GM18868 (cell line): ENCODE data around the gene TCF15.
A peak's percentile ranks its signal among the peaks of the same experiment; 100 is the strongest.

ENCODE experiments used
- ATAC-seq: cut with Tn5 transposase; IDR thresholded peaks from one replicate; pipeline ENCODE4 v1.9.1; 2021; ENCODE audit warnings: mild to moderate bottlenecking, moderate library complexity; ENCODE audit not compliant: unreplicated experiment

The TCF15 gene, protein sequence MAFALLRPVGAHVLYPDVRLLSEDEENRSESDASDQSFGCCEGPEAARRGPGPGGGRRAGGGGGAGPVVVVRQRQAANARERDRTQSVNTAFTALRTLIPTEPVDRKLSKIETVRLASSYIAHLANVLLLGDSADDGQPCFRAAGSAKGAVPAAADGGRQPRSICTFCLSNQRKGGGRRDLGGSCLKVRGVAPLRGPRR

DNA sequence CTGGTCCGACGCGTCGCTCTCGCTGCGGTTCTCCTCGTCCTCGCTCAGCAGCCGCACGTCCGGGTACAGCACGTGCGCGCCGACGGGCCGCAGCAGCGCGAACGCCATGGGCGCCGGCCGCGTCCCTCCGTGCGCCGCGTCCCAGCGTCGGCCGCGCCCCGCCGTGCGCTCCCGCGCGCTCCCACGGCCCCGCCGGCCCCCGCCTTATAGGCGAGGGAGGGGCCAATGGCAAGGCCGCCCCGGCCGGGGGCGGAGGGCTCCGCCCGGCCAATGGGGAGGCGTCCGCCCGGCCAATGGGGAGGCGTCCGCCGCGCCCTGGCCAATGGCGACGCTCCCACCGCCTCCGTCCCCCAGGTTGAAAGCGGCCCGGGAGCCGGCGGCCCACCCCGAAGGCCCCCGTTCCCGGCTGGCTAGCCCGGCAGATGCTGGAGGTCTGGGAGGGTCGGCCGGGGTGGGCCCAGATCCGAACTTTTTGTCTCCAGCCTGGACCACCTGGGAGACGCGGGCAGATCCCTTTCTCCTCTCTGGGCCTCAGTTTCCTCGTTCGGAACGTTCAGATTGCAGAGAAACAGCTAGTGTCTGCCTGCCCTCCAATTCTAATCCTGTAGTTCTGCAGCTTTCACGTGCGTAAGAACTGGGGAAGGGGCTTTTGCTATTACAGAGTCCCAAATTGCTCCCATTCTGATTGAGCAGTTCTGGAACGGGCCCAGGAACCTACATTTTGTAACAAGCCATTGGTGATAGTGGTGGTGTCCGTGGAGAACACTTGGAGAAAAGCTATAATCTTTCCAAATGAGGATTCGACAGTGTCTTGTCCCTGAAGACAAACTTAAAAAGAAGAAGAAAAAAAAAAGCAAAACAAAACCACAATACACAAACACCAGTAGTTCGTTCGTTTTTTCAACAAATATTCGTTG is at the start of gene TCF15:
Gene TCF15 (minus strand): TSS at position 180 of the 917 bp plus-strand sequence. CDS start 72 bp downstream, at position 108.
- ATAC-seq: no peak

DNA sequence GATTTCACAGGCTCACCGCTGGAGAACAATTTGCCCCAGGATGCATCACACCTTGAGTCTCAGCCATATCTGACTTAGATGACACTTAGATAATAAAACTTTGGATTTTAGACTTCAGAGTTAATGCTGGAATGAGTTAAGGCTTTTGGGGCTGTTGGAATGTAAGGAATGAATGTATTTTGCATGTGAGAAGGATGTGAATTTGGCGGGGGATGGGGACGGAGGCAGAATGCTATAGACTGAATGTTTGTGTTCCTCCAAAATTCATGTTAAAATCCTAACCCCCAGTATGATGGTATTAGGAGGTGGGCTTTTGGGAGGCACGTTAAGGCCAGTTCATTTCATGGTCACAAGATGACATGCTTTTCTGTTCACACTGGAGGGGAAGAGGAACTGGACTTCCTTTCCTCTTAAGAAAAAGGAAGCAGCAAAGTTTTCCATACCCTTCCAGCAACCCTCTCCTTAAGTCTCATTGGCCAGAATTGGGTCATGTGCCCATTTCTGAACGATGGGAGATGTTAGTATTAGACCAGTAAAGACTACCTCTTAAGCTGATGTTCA is 48.7 kb upstream of the TCF15 start:
- no peak for ATAC-seq

DNA sequence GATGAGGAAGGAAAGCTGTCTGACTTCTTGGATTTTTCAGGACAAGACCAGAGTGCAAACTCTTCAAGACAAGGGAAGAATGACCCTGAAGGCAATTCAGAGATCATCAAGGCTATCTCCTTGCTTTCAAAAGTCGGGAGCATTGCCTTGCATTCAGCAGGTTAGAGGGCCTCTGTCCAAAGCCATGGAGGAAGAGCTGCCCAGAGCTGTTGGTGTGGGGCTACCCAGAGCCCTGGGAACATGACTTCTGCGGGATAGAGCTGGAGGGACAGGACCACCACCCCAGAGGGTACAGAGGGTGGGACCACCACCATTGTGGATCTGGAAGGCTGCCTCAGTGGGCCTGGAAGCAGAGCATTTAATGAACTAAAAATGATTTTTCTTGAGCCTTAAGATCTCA is 48.1 kb upstream of the TCF15 start:
- ATAC-seq: no peak

DNA sequence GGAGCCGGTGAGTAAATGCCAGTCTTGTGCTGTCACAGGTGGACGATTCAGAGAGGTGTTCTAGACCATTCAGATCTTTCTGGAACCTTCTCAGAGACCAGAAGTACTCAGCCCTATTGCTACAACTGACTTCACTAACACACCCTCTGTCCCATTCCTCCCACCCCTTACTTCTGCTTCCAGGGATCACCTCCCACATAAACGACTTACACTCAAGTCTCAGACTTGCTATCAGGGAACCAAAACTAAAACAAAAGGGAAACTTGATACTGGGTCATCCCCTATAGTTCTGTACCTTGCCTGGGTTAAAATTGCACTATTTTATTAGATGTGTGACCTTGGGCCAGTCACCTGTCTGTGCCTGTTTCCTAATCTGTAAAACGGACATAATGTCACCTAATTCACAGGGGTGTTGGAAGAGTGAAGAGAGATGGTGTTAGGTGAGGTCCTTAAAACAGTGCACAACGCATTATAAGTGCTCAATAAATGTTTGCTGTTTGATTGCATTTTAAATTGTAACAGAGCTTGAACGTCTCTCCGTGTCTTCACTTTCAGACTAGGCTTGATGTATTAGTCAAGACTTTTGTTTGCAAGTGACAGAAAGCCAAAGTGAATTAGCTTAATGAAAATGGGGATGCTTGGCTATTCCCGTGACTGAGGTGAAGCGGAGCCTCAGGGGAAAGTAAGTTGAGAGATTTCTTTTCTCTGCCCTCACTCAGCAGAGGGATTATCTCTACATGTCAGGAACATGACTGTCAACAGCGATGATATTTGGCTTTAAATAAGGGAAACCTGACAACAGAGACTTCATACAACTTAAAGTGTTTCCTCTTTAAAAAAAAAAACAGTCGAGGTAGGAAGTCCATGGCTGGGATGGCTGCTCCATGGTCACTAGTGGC is 45.9 kb upstream of the TCF15 start:
- ATAC-seq: no peak

DNA sequence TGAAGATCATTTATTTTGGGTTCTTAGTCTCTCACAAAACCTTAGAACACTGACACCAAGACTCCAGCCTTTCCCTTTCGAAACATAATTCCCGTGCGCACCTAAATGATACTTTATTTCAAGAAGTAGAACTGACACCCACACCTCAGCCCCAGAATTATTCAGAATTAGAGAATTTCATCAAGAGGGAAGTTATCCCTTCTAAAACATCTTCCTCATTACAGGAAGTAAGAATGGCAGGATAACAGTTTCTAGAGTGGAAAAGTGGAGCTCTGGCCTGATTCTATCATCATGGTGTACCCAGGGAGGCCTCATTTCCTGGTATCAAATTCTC is 44.3 kb upstream of the TCF15 start:
- no peak for ATAC-seq

DNA sequence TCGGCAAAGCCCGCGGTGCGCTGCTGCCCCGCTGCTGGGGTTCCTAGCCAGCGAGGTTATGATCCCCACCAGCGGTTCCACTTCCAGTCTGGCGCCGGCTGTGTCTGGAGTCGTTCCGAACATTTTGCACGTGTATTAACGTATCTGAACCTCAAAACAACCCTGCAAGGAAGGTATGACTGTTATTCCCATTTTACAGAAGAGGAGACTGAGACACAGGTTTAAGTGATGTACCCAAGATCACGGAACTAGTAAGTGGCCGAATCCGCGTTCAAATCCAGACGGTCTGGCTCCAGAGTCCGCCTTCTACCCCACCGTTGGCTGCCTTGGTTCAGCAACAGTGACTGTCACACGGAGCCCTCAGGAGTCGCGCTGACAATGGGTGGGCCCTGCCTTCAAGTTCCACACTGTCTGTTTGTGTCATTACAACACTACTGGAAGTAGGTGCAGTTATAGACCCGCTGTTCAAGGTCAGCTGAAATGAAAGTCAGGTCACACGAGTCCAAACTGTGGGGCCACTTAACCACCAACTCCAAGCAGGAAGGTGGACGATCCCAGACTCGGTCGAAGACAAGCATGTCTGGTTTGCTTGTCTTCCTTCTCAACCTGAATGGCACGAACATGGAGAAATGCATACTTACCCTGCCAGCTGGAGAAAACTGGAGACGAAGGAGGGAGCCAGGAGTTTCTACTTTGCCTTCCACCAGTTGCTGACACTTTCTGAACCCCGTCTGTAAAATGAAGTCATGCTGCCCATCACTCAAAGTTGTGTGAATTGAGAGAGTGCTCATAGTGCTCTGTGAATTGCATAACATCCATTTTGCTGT is 43.7 kb upstream of the TCF15 start:
- ATAC-seq: no peak

DNA sequence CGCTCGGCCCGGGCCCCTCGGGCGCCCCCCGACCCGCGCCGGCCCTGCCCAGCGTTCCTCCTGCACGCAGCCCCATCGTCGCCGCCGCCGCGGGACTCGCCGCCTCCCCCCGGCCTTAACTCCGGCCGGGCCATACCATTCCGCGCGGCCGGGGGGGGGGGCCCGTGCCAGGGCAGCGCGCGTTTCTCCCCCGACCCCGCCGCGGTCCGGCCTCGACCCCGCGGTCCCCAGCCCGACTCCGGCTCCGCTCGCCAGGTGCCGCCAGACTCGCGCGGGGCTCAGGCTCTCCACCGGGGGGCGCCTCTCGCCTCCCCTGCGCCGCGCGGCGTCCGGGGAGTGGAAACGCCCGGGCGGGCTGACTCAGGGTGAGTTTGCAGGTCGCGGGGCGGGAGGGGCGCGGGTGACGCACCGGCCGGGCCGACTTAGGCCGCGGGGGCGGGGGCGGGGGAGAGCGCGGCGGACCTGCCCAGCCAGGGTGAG is 43.0 kb upstream of the TCF15 start, which contains the start of gene SRXN1:
Gene SRXN1 (minus strand): TSS at position 91 of the 480 bp plus-strand sequence. CDS start 15 bp downstream, at position 76.
- peak; percentile 92 for ATAC-seq

DNA sequence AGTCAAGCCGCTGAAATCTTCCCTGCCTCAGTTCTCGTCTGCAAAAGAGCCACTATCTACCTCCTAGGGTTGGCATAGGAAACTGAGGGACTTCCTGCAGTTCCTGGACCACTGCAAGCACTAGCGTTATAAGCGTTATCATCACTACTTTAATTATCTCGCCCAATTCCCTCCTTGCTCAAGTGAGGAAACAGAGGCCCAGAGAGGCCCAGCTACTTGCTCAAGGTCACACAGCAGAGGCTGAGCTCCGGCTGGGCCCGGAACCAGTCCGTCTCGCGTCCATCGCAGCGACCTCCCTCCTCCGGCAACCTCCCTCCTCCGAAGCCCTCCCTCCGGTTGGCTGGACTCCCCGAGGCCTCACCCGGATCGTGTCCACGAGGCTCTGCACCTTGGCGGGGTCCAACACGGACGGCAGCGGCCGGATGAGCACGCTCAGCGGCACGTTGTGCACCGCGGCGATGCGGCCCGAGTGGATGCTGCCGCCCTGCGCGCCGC is 42.6 kb upstream of the TCF15 start:
- no peak for ATAC-seq

DNA sequence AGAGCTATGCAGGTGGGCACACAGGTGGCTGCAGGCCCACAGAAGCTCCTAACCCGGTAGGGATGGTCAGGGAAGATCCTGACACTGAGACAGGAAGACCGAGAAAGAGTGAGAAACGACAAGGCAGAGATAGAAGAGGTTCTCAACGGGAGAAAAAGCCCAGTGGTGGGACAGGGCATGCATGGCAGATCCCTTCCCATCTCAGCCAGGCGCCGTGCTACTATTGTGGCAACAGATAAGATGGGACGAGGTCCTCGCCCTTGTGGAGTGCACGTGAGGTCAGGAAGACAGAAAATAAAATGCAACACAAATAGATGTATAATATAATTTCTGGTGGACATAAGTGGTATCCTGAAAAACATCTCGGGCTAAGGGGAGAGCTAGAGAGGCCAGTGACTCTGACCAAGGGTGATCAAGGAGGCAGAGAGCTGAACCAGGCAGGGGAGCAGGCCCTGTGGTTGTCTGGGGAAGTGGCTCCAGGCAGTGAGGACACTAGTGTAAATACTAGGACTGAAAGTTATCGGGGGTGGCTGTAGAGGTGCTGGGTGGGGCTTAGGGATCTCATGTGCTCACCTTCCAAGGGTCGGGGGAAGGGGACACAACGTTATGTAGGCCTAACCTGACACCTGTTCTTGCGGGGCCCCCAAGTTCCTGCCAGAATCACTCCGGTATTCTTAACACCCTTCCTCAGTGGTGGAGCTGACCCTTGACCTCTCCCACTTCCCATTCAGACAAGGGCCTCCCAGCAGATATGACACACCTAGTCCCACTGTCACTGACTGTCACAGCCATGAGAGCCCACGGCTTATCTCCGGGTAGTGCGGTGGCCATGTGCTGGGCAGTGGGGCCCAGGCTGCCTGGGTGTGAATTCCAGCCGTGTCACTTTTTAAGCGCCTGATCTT is 41.9 kb upstream of the TCF15 start:
- no peak for ATAC-seq

DNA sequence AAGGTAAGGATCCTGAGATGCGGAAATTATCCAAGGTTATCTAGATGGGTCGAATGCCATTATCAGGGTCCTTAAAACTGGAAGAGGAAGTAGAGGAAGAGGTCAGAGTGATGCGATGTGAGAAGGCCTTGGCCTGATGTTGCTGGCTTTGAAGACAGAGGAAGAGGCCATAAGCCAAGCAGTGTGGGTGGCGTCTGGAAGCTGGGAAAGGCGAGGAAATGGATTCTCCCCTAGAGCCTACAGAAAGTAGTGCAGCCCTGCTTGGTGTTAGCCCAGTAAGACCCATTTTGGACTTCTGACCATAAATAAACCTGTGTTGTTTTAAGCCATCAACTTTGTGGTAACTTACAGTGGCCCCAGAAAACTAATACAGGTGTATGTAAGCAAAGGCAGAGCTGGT is 40.8 kb upstream of the TCF15 start:
- no peak for ATAC-seq

DNA sequence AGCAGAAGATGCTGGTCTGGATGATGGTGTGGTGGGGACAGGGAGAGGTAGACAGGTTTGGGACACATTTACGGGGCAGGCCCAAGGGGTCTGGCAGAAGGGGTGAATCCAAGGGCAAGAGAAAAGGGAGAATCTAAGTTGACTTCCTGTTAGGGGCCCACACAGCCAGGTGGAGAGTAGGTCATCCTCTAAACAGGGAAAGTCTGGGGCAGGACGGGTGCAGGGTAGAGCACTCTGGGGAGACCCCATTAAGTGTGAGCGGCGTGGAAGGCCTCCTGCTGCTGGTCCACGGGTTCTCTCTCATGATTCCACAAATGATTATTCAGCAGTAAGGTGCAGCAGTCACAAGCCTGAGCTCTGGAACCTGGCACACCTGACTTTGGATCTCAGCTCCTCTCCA is 40.2 kb upstream of the TCF15 start:
- no peak for ATAC-seq

DNA sequence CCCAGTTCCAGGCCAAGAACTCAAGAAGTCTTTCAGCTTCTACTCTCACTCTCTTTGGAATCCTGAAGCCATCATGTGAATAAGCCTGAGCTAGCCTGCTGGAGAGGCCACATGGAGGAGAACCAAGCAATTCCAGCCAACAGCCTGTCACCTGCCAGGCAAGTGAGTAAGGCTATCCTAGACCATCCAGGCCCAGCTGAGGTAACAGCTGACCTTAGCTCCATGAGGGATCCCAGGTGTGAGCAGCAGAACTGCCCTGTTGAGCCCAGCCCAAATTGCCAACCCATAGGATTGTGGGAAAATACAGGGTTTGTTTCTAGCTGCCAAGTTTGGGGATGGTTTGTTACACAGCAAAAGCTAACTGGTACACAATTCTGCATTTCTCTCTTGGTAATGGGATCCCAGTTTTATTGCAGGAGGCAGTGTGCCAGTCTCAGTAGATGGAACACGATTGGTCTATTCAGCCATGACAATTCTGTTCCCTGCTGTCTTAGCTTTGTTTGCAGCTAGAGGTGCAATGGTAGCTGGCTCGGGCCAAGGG is 37.4 kb upstream of the TCF15 start:
- ATAC-seq: no peak

DNA sequence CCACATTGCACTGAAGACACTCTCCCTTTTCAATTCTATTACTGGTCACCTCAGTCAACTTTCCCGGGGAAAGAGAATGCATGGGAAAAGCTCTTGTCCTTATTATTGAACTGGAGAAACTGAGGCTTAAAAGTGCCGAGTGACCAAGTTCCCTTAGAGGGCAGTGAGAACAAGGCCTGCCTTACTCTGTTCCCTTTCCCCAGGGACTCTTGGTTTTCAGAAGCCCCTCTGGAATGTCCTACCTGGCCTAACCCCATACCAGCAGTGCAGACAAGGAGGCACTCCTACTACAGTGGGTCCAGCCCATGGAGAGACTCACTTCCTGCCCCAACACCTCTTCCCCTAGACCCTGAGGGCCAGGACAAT is 36.7 kb upstream of the TCF15 start:
- no peak for ATAC-seq

DNA sequence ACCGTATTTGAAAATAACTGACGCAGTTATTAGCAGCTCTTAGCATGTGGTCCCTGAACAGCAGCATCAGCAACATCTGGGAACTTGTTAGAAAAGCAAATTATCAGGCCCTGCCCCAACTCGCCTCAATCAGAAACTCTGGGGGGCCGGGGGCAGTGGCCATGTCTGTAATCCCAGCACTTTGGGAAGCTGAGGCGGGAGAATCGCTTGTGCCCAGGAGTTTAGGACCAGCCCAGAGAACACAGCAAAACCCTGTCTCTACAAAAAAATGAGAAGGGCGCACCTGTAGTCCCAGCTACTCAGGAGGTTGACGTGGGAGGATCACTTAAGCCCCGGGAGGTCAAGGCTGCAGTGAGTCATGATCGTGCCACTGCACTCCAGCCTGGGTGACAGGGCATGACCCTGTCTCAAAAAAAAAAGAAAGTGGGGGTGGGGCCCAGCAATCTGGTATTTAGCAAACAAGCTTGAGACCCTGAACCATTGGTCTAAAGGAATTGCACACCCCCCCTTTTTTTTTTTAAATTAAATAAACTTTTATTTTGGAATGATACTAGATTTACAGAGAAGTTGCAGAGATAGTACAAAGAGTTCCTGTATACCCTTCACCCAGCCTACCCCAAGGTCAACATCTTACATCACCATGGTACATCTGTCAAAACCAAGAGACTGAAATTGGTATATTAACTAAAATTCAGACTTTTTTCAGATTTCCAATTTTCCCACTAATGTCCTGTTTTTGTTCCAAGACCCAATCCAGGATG is 36.2 kb upstream of the TCF15 start:
- ATAC-seq: no peak

DNA sequence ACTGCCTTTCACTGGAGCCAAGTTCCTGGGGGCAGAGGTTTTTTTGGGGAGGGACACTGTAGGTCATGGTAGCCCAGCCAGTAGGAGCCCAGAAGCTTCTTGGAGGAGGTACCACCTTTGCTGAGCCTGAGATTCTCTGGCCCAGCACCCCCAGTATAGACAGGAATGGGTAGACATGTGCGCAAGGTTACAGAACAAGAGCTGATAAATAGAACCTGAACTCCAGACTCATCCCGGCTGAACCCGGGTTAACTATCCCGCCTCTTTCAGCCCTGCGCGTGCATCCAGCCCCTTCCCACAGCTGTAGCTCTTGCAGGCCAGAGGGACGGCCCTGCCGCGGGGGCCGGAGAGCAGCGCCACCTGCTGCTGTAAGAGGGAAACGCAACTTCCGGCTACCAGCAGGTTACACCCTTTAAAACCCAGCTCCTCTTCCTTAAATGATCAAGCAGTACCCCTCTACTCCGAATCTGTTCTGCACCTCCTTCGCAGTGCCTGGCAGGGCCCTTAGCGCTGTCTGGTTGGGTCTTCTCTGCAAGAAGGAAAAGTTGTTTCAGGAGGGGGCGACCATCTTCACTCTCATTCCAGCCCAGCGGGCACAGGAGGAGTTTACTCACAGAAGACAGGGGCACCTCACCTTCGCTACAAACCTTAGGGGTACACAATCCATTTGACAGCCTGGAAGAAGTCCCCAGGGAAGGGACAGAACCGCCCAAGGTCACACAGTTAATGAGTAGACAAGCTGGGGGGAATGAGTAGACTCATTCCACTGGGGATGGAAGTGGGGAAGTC is 35.4 kb upstream of the TCF15 start:
- ATAC-seq: peak; percentile 76

DNA sequence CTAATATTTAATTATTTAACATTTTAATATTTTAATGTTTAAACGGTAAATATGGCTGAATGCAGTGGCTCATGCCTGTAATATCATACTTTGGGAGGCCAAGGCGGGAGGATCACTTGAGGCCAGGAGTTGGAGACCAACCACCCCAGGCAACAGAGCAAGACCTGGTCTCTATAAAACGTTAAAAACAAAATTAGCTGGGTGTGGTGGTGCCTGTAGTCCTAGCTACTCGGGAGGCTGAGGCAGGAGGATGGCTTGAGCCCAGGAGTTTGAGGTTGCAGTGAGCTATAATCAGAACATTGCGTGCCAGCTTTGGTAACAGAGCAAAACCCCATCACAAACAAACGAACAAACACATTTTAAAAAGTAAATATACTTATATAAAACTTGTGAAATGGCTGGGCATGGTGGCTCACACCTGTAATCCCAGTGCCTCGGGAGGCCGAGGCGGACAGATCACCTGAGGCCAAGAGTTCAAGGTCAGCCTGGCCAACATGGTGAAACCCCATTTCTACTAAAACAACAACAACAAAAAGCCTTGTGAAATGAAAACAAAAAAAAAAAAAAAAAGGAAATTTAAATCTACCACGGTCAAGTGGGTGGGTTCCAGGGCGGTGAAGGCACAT is 34.7 kb upstream of the TCF15 start:
- ATAC-seq: no peak
